ENCODE results near the gene ZNF672. TPM values are rescaled to one million over a fixed set of nuclear protein-coding genes. Genes with fewer than 3 reads are reported as not detected.
A peak's percentile ranks its signal among the peaks of the same experiment; 100 is the strongest.

ZNF672 gene
- total and polyA plus RNA-seq, 2 of the 13 experiments (the other 11 are each of a cell fraction or from before 2014, with no cell fraction given), result 17.2 to 22.9 TPM

- H3K4me3 ChIP-seq (replicated peaks in 1 of 3; ENCODE audit: insufficient read depth in 1 of 3, low read depth in 2 of 3, low read length in 3 of 3), result no peak overlapping the region
- no peaks in the 10 kb centered on the region for H3K79me2 ChIP-seq (ENCODE audit: insufficient read depth, low read length)
- peaks cover 23 to 70% of the 10 kb centered on the region in 2 experiments for H3K36me3 ChIP-seq (replicated peaks in 1 of 2; ENCODE audit: control insufficient read depth in 1 of 2, insufficient read depth in 2 of 2, low read length in 2 of 2)
- TF ChIP-seq ZXDC (CRISPR knock-in tag; IDR thresholded peaks at IDR 0.05), result 0 out of 2 replicates have a peak, but pooled peaks have one; percentile 4
- TF ChIP-seq ZC3H13 (CRISPR knock-in tag; IDR thresholded peaks at IDR 0.05), result peak; percentile 12; the same call in 1 of the 2 replicates
- no peak for TF ChIP-seq ZNF891 (CRISPR knock-in tag; IDR thresholded peaks at IDR 0.05)
- TF ChIP-seq TOE1 (CRISPR knock-in tag; IDR thresholded peaks at IDR 0.05), result no peak
- no peak for TF ChIP-seq ZNF432 (CRISPR knock-in tag; IDR thresholded peaks at IDR 0.05; ENCODE audit: borderline replicate concordance)
- TF ChIP-seq POLR2A (IDR thresholded peaks at IDR 0.05; ENCODE audit: insufficient read depth in 1 of 2, low read depth in 2 of 2, low read length in 2 of 2), result peak in 1 of 2 experiments; percentile 39; a peak in 1 of 4 replicates
- TF ChIP-seq MBNL3 (CRISPR knock-in tag; conservative IDR thresholded peaks at IDR 0.05), result no peak
- TF ChIP-seq ZNF704 (CRISPR knock-in tag; IDR thresholded peaks at IDR 0.05; ENCODE audit: borderline replicate concordance), result no peak
- 0 out of 2 replicates have a peak, but pooled peaks have one; percentile 30 for TF ChIP-seq RBFOX2 (IDR thresholded peaks at IDR 0.05; ENCODE audit: low read depth, low read length)
- WGBS (ENCODE audit: low lambda C conversion rate), result 95% methylated on average over 2 of the region's 2 CpGs
- ChIA-PET POLR2A (interaction anchor here (0.8 kb wide), 1 partner anchor 25 kb away, joined by 3 read pairs; the partner anchor contains the start of gene SH3BP5L), CTCF (ENCODE audit: low intra/inter-chr PET ratio, low total read pairs) (no interaction called here)
- H3K27ac ChIP-seq (ENCODE audit: extremely low read length, insufficient read depth, low read length), result no peak overlapping the region
- no TSS peak for BruUV-seq (replicated peaks)
- no peak overlapping the region for H3K4me2 ChIP-seq (ENCODE audit: low read depth, low read length)
- peaks cover 4% of the 10 kb centered on the region for H3K4me1 ChIP-seq (ENCODE audit: insufficient read depth, low read length)
- no peaks in the 10 kb centered on the region for H3K27me3 ChIP-seq (ENCODE audit: control insufficient read depth in 1 of 2, insufficient read depth in 2 of 2, low read length in 2 of 2)
- ATAC-seq (no peak), DNase-seq (ENCODE audit: low spot score) (no peak), FAIRE-seq (no peak)
- intact Hi-C loops (cut with micrococcal nuclease; ENCODE audit: unreplicated experiment) (no loop called here), in situ Hi-C loops (cut with HindIII; ENCODE audit: extremely low pct_ligation_motif_present, low pct_unique_long_range_greater_than_20kb) (no loop called here)
- 0 out of 2 replicates have a peak, but pooled peaks cover 3% of the 10 kb centered on the region for H4K20me1 ChIP-seq (ENCODE audit: insufficient read depth, low read length)
- no peak overlapping the region for H3K9ac ChIP-seq (ENCODE audit: insufficient read depth, low read depth, low read length)
- no peak overlapping the region for H2AFZ ChIP-seq (ENCODE audit: low read length)
- H3K9me3 ChIP-seq (ENCODE audit: low read length), result no peaks in the 10 kb centered on the region
Observed at GRCh38 chr1:248851390-248851789, 13.4 kb downstream of the ZNF672 start.

Measured in HepG2 (cell line).